GM12872 (cell line): ENCODE results near the gene CRYBA2.

ENCODE experiments used
- CTCF ChIP-seq: IDR thresholded peaks from 3 replicates; pipeline ENCODE4 v1.5.1; 2011; ENCODE audit warnings: low read depth, mild to moderate bottlenecking, low read length, moderate library complexity; ENCODE audit not compliant: insufficient read depth

CRYBA2 gene

DNA sequence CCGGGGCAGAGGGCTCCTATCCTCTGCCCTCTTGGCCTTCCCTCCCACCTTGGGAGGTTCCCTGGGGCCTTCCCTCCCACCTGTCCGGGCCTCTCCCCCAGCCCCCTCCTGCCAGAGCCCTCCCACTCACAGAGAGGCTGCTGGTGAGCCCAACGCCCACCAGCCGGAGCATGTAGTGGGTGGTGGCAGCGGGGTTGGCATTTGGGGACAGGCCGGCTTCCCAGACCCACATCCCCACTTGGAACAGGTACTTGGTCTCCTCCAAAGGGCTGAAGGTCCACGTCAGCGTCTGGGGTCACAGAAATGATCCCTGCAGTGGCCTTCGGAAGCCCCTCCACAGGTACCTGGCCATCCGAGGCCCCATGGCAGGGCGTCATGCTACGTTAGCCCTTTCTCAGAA is 28.8 kb upstream of the CRYBA2 start:
- no peak for TF ChIP-seq CTCF

DNA sequence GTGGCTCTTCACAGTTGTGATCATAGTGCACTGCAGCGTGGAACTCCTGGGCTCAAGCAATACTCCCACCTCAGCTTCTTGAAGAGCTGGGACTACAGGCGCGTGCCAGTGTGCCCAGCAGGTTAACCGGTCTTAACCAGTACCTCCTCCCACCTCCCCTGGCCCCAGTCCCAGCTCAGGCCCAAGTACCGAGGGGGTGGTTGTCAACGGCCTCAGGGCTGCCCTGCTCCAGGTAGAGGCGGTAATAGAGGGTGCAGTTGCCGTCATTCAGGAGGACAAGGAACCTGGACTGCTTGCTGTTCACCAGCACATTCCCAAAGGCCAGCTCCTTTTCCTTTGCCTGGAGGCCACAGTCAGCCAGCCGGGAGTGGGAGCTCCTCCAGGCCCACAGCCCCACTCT is 28.4 kb upstream of the CRYBA2 start:
- no peak for TF ChIP-seq CTCF

GRCh38 chr2:219020604-219021365 is 27.6 kb upstream of the CRYBA2 start:
- TF ChIP-seq CTCF = no peak

DNA sequence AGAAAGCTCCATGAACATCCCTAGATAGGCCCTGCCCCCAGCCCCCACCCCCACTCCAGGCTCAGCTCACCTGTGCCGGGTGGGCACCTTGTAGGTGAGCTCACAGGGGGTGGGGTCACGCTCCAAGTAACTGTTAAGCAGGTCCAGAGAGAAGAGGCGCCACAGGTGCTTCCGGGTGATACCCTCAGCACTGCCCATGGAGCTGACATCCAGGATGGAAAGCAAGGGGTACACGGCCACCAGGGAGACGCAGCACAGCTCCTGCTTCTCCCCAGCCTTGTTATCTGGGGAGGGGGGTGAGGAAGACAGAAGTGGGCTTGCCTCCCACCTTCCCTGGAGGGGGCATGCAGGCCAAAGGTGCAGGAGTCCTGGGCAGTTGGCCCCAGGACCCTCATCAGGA is 26.2 kb upstream of the CRYBA2 start:
- TF ChIP-seq CTCF = no peak

DNA sequence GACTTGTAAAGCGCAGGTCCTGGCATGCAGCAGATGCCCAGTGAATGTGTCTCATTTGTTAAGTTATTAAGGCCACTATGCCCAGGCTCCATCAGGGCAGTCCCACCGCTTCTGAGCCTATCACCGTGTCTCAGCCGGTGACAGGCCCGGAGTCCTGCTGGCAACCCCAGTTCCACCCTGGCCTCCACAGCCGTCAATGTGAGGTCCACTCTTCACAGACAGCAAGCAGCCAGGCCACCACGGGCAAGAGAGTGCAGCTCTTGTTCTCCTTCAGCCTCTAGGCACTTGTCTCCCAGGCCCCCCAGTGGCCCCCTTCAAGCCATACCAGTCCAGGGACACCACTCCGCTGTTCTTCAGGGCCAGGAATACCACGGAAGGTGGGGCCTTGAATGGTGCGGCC is 25.5 kb upstream of the CRYBA2 start:
- TF ChIP-seq CTCF = no peak

DNA sequence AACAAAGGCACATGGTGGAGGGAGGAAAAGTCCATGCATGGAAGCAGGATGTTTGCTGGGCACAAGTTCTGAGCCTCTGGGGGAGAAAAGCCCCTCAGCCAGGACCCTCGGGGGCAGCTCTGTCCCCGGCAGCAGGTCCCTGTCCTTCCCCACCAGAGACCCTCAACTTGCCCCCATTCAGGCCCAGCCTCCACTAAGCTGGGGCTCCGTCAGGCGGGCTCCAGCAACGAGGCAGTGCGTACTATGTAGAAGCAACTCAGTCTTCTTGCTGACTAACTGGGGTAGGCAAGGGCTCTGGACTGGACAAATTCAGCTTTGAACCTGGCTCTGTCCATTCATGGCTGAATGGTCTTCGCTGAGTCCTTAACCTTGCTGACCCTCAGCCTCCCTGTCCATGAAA is 25.1 kb upstream of the CRYBA2 start:
- TF ChIP-seq CTCF = no peak

- TF ChIP-seq CTCF = no peak
Measured at GRCh38 chr2:219017201-219017931, 24.1 kb upstream of the CRYBA2 start.
